ENCODE data around the gene DLL3.

Gene DLL3

DNA sequence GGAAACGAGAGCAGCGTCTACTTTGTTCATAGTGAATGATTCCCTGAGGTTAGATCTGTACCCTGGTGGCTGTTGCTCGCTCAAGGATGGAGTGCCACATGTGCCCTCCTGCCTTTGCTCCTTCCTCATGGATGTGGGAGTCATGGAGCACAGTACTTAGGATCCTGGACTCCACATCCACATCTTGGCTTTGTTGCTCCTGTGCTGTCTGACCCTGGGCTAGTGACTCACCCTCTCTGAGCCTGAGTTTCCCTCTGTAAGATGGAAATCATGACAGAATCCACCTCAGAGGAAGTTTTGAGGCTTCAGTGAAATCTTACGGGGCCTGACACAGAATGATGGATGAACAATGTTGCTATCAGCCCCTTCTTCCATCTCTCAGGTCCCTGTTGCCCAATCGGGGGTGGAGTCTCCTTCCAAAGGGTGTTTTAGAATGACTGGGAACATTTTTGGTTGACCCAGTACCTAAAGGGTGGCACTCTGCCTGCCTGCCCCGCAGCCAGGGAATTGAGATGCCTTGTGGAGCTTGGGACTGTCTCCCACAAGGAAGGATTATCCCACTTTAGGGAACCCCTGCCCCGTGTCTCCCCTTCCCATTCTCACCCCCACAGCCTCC is 27.9 kb upstream of the DLL3 start:
- H4K20me1 ChIP-seq (ENCODE audit: insufficient read depth, low read length) = no peaks in the 10 kb centered on the region
- no peak overlapping the region for H3K4me3 ChIP-seq (ENCODE audit: low read length)
- no peak overlapping the region for H3K27ac ChIP-seq (ENCODE audit: low read length)
- H3K9ac ChIP-seq (ENCODE audit: low read length) = no peak overlapping the region
- H3K4me2 ChIP-seq (ENCODE audit: low read length) = no peak overlapping the region
- TF ChIP-seq EZH2phosphoT487 (IDR thresholded peaks at IDR 0.05; ENCODE audit: low read depth) = no peak
- TF ChIP-seq, protein P1, sequence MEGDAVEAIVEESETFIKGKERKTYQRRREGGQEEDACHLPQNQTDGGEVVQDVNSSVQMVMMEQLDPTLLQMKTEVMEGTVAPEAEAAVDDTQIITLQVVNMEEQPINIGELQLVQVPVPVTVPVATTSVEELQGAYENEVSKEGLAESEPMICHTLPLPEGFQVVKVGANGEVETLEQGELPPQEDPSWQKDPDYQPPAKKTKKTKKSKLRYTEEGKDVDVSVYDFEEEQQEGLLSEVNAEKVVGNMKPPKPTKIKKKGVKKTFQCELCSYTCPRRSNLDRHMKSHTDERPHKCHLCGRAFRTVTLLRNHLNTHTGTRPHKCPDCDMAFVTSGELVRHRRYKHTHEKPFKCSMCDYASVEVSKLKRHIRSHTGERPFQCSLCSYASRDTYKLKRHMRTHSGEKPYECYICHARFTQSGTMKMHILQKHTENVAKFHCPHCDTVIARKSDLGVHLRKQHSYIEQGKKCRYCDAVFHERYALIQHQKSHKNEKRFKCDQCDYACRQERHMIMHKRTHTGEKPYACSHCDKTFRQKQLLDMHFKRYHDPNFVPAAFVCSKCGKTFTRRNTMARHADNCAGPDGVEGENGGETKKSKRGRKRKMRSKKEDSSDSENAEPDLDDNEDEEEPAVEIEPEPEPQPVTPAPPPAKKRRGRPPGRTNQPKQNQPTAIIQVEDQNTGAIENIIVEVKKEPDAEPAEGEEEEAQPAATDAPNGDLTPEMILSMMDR (IDR thresholded peaks at IDR 0.05; ENCODE audit: low read depth, low read length) = no peak
- H3K9me3 ChIP-seq (ENCODE audit: insufficient read depth, low read length) = no peaks in the 10 kb centered on the region
- no peak overlapping the region for H2AFZ ChIP-seq (ENCODE audit: low read depth, low read length)
- 0 out of 2 replicates have a peak, but pooled peaks cover 5% of the 10 kb centered on the region for H3K79me2 ChIP-seq (ENCODE audit: low read length)
- peaks cover 82% of the 10 kb centered on the region for H3K36me3 ChIP-seq (replicated peaks; ENCODE audit: low read depth, low read length)
- no peaks in the 10 kb centered on the region for H3K27me3 ChIP-seq (ENCODE audit: low read depth, low read length)
- no peaks in the 10 kb centered on the region for H3K4me1 ChIP-seq (ENCODE audit: low read length)

DNA sequence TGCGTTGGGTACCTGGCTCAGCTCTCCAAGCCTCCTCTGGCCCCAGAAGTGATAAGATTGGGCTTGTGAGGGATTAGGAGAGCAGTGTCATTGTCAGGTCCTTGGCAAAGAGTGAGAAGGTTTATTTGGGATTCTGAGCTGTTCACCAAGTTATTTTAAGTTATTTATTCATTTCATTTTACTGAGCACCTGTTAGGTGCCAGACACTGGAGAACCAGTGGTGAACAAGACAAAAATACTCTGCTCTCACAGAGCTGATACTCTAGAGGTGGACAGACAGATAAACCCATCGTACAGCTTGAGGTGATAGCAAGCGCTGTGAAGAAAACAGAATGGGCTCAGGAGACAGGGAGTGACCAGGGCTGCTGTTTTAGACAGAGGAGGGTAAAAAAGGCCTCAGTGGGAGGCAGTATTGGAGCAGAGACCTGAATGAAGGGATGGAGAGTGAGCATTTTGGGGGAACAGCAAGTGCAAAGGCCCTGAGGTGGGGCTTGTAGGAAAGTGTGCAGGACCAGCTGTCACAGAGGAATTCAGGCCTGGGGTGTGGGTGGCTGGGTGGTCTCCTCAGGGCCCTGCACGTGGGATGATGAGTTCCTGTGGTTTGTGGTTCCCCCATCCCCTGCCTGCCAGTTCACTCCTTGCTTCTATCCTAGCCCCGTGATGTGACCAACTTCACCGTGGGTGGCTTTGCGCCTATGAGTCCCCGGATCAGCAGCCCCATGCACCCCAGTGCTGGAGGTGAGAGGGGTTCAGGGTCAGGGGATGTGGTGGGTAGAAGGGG is 26.8 kb upstream of the DLL3 start:
- H3K79me2 ChIP-seq (ENCODE audit: low read length) = 0 out of 2 replicates have a peak, but pooled peaks cover 5% of the 10 kb centered on the region
- H2AFZ ChIP-seq (ENCODE audit: low read depth, low read length) = no peak overlapping the region
- H3K9ac ChIP-seq (ENCODE audit: low read length) = no peak overlapping the region
- H3K27ac ChIP-seq (ENCODE audit: low read length) = no peak overlapping the region
- no peak overlapping the region for H3K4me3 ChIP-seq (ENCODE audit: low read length)
- TF ChIP-seq, protein P1 (IDR thresholded peaks at IDR 0.05; ENCODE audit: low read depth, low read length) = no peak
- TF ChIP-seq EZH2phosphoT487 (IDR thresholded peaks at IDR 0.05; ENCODE audit: low read depth) = no peak
- no peaks in the 10 kb centered on the region for H3K9me3 ChIP-seq (ENCODE audit: insufficient read depth, low read length)
- no peaks in the 10 kb centered on the region for H3K27me3 ChIP-seq (ENCODE audit: low read depth, low read length)
- no peaks in the 10 kb centered on the region for H3K4me1 ChIP-seq (ENCODE audit: low read length)
- no peak overlapping the region for H3K4me2 ChIP-seq (ENCODE audit: low read length)
- no peaks in the 10 kb centered on the region for H4K20me1 ChIP-seq (ENCODE audit: insufficient read depth, low read length)
- H3K36me3 ChIP-seq (replicated peaks; ENCODE audit: low read depth, low read length) = peaks cover 82% of the 10 kb centered on the region

DNA sequence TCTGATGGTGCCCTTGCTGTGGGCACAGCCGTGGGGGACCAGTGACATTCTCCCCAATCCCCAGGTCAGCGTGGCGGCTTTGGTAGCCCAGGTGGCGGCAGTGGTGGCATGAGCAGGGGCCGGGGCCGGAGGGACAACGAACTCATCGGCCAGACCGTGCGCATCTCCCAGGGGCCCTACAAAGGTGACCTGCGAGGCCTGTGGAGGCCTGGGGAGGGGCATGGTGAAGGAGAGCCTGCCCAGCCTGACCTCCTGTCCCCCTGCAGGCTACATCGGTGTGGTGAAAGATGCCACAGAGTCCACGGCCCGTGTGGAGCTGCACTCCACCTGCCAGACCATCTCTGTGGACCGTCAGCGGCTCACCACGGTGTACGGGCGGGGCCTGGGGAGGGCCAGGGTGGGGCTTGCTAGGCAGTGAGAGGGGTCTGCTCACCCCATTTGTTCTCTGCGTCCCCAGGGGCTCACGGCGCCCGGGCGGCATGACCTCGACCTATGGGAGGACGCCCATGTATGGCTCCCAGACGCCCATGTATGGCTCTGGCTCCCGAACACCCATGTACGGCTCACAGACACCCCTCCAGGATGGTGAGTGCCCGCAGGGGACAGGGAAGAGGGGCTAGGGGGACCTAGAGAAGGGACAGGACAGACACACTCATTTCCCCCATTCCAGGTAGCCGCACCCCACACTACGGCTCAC is 25.9 kb upstream of the DLL3 start:
- Histone ChIP-seq H3K4me2 (ENCODE audit: low read length) (no peak overlapping the region), H2AFZ (ENCODE audit: low read depth, low read length) (no peak overlapping the region), H3K27ac (ENCODE audit: low read length) (no peak overlapping the region), H3K27me3 (ENCODE audit: low read depth, low read length) (no peaks in the 10 kb centered on the region), H4K20me1 (ENCODE audit: insufficient read depth, low read length) (no peaks in the 10 kb centered on the region), H3K4me1 (ENCODE audit: low read length) (no peaks in the 10 kb centered on the region), H3K4me3 (ENCODE audit: low read length) (no peak overlapping the region), H3K9ac (ENCODE audit: low read length) (no peak overlapping the region), H3K9me3 (ENCODE audit: insufficient read depth, low read length) (no peaks in the 10 kb centered on the region), H3K36me3 (replicated peaks; ENCODE audit: low read depth, low read length) (peaks cover 76% of the 10 kb centered on the region), H3K79me2 (ENCODE audit: low read length) (0 out of 2 replicates have a peak, but pooled peaks cover 5% of the 10 kb centered on the region)
- TF ChIP-seq EZH2phosphoT487 (IDR thresholded peaks at IDR 0.05; ENCODE audit: low read depth) = no peak

DNA sequence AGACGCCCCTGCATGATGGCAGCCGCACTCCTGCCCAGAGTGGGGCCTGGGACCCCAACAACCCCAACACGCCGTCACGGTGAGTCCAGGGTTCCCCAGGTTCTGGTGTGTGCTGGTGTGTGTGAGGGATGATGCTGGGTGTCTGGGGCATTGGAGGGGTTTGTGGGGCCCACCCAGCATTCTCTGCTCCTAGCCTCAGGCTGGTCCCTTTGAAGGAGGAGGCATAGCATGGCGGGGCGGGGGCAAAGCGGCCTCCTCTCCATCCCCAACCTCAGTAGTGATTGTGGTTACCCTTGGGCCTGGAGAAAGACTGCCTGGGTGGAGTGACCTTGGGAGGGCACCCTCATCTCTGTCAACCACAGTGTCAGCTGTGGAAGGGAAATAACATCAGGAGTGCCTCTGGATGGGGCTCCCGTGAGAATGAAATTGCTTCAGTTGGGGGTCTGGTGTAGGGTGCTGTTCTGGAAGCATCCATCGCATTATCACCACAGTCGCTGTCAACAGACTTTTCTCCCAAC is 25.2 kb upstream of the DLL3 start:
- Histone ChIP-seq H3K4me2 (ENCODE audit: low read length) (no peak overlapping the region), H3K27ac (ENCODE audit: low read length) (no peak overlapping the region), H2AFZ (ENCODE audit: low read depth, low read length) (no peak overlapping the region), H4K20me1 (ENCODE audit: insufficient read depth, low read length) (no peaks in the 10 kb centered on the region), H3K9ac (ENCODE audit: low read length) (no peak overlapping the region), H3K79me2 (ENCODE audit: low read length) (0 out of 2 replicates have a peak, but pooled peaks cover 5% of the 10 kb centered on the region), H3K27me3 (ENCODE audit: low read depth, low read length) (no peaks in the 10 kb centered on the region), H3K36me3 (replicated peaks; ENCODE audit: low read depth, low read length) (peaks cover 70% of the 10 kb centered on the region), H3K9me3 (ENCODE audit: insufficient read depth, low read length) (no peaks in the 10 kb centered on the region), H3K4me1 (ENCODE audit: low read length) (no peaks in the 10 kb centered on the region), H3K4me3 (ENCODE audit: low read length) (no peak overlapping the region)
- TF ChIP-seq EZH2phosphoT487 (IDR thresholded peaks at IDR 0.05; ENCODE audit: low read depth) = no peak
- TF ChIP-seq, protein P1 (IDR thresholded peaks at IDR 0.05; ENCODE audit: low read depth, low read length) = no peak

Data from OCI-LY3 (cell line).